ENCODE results near the gene GRM4.

The GRM4 gene

DNA sequence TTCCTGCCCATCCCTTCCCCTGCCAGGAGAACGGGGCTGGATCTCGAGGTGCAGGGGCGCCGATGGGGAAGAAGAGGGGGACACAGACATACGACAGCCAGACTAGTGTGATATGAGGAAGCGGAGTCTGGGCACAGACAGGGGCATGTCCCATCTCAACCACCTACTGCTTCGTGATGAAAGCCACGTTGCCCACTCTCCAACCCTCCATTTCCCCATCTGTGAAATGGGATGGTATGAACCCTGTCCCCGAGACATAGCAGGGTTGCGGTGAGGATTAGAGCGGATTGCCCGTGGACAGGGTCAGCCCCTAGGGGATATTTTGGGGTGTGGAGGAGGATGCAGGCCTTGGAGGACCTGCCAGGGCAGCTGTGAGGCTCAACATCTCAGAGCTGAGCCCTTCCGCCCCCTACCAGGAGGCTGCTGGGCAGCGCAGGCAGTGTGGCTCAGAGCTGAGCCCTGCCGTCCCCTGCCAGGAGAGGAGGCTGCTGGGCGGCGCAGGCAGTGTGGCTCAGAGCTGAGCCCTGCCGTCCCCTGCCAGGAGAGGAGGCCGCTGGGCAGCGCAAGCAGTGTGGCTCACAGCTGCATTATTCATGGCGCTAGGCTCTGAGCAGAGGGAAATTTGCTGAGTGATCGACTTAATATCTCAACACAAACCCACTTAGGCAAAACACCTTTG is 71.7 kb downstream of the GRM4 start:
- Histone ChIP-seq H3K9me3 (ENCODE audit: control insufficient read depth, low read length) (no peaks in the 10 kb centered on the region), H3K4me1 (ENCODE audit: control insufficient read depth, insufficient read depth, low read length) (no peaks in the 10 kb centered on the region), H3K36me3 (ENCODE audit: control insufficient read depth, insufficient read depth, low read length, severe bottlenecking) (no peaks in the 10 kb centered on the region), H3K27me3 (replicated peaks; ENCODE audit: control insufficient read depth, insufficient read depth, low read length) (peaks cover 57% of the 10 kb centered on the region), H3K9ac (ENCODE audit: low read length) (no peak overlapping the region), H3K4me3 (ENCODE audit: low read length) (no peak overlapping the region)
- DNase-seq (ENCODE audit: low read depth): no peak

DNA sequence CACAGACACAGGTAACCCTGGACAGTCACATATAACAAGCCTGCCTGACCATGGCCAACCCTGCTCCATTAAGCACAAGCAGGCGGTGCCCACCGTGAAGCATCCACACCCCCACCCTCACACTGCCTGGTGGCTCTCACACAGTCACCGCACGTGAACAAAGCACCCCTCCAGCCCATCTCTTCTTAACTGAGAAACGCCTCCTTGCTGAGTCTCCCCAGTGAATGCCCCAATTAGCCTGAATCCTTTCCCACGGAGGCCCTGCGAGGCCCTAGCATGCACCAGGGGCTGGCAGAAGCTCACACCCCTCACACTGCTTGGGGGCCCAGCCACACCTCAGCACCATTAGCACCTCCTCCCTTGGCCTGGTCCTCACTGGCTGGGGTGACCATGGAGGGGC is 72.3 kb downstream of the GRM4 start:
- DNase-seq (ENCODE audit: low read depth): no peak
- no peak overlapping the region for H3K4me3 ChIP-seq (ENCODE audit: low read length)
- H3K27me3 ChIP-seq (replicated peaks; ENCODE audit: control insufficient read depth, insufficient read depth, low read length): peaks cover 53% of the 10 kb centered on the region

DNA sequence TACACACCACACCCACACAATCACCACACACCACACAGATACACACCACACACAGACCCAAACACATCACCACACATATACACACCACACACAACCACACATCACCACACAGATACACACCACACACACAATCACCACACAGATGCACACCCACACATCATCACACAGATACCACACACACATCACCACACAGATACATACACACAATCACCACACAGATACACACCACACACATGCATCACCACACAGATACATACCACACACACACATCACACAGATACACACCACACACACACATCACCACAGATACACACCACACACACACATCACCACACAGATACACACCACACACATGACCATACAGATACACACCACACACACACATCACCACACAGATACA is 73.2 kb downstream of the GRM4 start:
- Histone ChIP-seq H3K4me1 (ENCODE audit: control insufficient read depth, insufficient read depth, low read length) (no peaks in the 10 kb centered on the region), H3K4me3 (ENCODE audit: low read length) (no peak overlapping the region), H3K9me3 (ENCODE audit: control insufficient read depth, low read length) (no peaks in the 10 kb centered on the region), H3K27me3 (replicated peaks; ENCODE audit: control insufficient read depth, insufficient read depth, low read length) (peaks cover 51% of the 10 kb centered on the region), H3K36me3 (ENCODE audit: control insufficient read depth, insufficient read depth, low read length, severe bottlenecking) (no peaks in the 10 kb centered on the region), H3K9ac (ENCODE audit: low read length) (no peak overlapping the region)
- no peak for DNase-seq (ENCODE audit: low read depth)

More for the DNA sequence above, 72.3 kb downstream of the GRM4 start:
- no peak overlapping the region for H3K9ac ChIP-seq (ENCODE audit: low read length)
- no peaks in the 10 kb centered on the region for H3K9me3 ChIP-seq (ENCODE audit: control insufficient read depth, low read length)
- no peaks in the 10 kb centered on the region for H3K4me1 ChIP-seq (ENCODE audit: control insufficient read depth, insufficient read depth, low read length)
- no peaks in the 10 kb centered on the region for H3K36me3 ChIP-seq (ENCODE audit: control insufficient read depth, insufficient read depth, low read length, severe bottlenecking)

DNA sequence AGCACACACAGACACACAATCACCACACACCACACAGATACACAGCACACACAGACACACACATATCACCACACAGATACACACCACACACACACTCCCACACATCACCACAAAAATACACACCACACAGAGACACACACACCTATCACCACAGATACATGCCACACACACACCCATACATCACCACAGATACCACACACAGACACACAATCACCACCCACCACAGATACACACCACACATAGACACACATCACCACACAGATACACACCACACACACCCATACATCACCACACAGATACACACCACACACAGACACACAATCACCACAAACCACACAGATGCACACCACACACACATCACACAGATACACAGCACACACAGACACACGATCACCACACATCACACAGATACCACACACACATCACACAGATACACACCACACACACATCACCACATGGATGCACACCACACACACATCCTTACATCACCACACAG is 74.0 kb downstream of the GRM4 start:
- H3K27me3 ChIP-seq (replicated peaks; ENCODE audit: control insufficient read depth, insufficient read depth, low read length): peaks cover 45% of the 10 kb centered on the region
- H3K36me3 ChIP-seq (ENCODE audit: control insufficient read depth, insufficient read depth, low read length, severe bottlenecking): no peaks in the 10 kb centered on the region
- no peak for DNase-seq (ENCODE audit: low read depth)
- no peaks in the 10 kb centered on the region for H3K9me3 ChIP-seq (ENCODE audit: control insufficient read depth, low read length)
- H3K4me3 ChIP-seq (ENCODE audit: low read length): no peak overlapping the region
- no peak overlapping the region for H3K9ac ChIP-seq (ENCODE audit: low read length)
- no peaks in the 10 kb centered on the region for H3K4me1 ChIP-seq (ENCODE audit: control insufficient read depth, insufficient read depth, low read length)

DNA sequence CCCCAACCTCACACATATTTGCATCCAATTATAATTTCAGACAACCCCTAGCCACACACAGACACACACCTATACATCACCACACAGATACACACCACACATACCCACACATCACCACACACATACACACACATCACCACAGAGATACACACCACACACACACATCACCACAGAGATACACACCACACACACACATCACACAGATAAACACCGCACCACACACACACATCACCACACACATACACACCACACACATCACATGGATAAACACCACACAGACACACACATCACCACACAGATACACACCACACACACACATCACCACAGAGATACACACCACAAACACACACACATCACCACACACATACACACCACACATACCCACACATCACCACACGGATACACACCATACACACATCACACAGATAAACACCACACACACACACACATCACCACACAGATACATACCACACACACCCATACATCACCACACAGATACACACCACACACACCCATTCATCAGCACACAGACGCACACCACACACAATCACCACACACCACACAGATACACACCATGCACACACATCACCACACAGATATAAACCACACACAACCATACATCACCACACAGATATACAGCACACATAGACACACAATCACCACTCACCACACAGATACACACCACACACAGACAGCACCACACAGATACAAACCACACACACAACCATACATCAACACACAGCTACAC is 74.6 kb downstream of the GRM4 start:
- Histone ChIP-seq H3K9me3 (ENCODE audit: control insufficient read depth, low read length) (no peaks in the 10 kb centered on the region), H3K4me3 (ENCODE audit: low read length) (no peak overlapping the region), H3K4me1 (ENCODE audit: control insufficient read depth, insufficient read depth, low read length) (no peaks in the 10 kb centered on the region), H3K36me3 (ENCODE audit: control insufficient read depth, insufficient read depth, low read length, severe bottlenecking) (no peaks in the 10 kb centered on the region), H3K27me3 (replicated peaks; ENCODE audit: control insufficient read depth, insufficient read depth, low read length) (peaks cover 47% of the 10 kb centered on the region), H3K9ac (ENCODE audit: low read length) (no peak overlapping the region)
- DNase-seq (ENCODE audit: low read depth): no peak

DNA sequence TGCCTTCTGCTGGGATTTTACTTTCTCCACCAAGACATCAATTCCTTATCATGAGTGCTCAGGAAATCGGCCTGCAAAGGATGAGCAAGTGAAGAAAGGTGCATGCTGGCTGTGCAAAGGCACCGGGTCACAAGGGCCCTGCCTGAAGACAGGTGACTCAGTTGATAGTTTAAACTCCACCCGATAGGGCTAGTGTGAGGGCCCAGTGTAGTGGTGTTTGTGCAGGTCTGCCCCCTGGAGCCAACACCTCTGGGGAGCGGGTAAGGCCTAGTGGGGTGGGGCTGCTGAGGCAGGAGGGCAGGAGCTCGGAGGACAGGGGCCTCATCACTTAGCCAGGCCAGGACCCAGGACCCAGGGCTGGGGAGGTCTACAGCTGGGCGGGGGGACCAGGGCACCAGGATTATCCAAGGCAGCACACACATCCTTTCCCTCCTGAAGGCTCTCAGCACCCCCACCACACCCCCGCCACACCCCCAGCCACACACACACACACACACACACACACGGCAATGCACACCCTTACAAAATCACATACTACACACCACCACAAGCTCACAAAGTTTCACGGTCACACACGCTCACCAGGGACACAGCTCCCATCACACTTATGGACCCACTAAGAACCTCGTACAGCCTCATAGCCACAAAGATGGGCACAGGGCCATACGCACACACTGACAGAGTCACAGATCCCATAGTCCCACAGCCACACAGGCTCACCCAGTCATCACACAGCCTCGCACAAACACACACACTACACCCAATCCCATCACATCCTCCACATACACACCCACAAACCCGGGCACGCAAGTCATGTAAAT is 75.4 kb downstream of the GRM4 start:
- H3K27me3 ChIP-seq (replicated peaks; ENCODE audit: control insufficient read depth, insufficient read depth, low read length): peaks cover 50% of the 10 kb centered on the region
- H3K9me3 ChIP-seq (ENCODE audit: control insufficient read depth, low read length): no peaks in the 10 kb centered on the region
- no peaks in the 10 kb centered on the region for H3K36me3 ChIP-seq (ENCODE audit: control insufficient read depth, insufficient read depth, low read length, severe bottlenecking)
- DNase-seq (ENCODE audit: low read depth): no peak
- peaks cover 2% of the 10 kb centered on the region for H3K4me1 ChIP-seq (ENCODE audit: control insufficient read depth, insufficient read depth, low read length)
- no peak overlapping the region for H3K9ac ChIP-seq (ENCODE audit: low read length)
- no peak overlapping the region for H3K4me3 ChIP-seq (ENCODE audit: low read length)

DNA sequence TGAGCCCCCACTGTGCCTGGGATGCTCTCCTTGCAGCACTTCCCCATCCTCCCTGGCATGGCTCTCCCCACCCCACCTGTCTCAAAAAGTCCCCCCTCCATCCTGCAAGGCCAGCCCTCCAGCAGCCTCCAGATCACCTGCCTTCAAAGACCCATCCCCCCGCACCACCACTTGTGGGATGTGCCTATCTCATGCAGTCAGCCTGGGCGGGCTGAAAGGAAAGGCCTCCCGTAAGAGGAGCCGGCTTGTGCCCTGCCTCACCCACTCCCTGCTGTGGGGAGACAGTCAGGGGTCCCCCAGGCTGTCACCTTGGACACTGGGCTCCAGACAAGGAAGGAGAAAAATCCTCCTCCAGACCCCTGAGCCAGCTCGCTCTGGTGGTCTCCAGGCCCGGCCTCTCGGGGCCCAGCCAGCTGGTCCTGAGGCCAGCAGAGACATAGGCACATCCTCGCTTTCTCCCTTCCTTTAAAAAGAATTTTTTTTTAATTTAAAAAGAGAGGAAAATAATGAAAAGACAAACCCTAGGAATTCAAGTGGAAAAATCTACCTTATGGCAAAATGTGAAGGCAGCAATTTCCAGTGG is 77.3 kb downstream of the GRM4 start:
- no peaks in the 10 kb centered on the region for H3K36me3 ChIP-seq (ENCODE audit: control insufficient read depth, insufficient read depth, low read length, severe bottlenecking)
- no peak for DNase-seq (ENCODE audit: low read depth)
- H3K27me3 ChIP-seq (replicated peaks; ENCODE audit: control insufficient read depth, insufficient read depth, low read length): peaks cover 55% of the 10 kb centered on the region
- no peak overlapping the region for H3K4me3 ChIP-seq (ENCODE audit: low read length)
- no peaks in the 10 kb centered on the region for H3K9me3 ChIP-seq (ENCODE audit: control insufficient read depth, low read length)
- no peak overlapping the region for H3K9ac ChIP-seq (ENCODE audit: low read length)
- peaks cover 3% of the 10 kb centered on the region for H3K4me1 ChIP-seq (ENCODE audit: control insufficient read depth, insufficient read depth, low read length)

DNA sequence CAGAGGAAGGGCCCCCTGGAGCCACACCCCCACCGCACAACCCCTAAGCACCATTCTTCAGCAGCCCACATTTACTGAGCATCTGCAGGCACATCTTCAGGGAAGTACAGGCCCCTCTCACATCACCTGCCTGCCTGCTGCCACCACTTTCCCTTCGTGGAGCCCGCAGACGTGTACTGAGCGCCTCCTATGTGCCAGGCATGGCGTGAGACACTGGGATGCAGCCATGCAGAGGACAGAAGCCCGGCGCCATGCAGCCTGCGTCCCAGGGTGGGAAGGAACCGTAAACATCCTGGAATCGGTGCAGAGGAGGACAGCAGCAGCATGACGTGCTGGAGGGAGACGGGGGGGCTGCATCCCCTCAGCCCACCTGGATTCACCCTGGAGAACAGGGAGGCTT is 78.1 kb downstream of the GRM4 start:
- Histone ChIP-seq H3K9me3 (ENCODE audit: control insufficient read depth, low read length) (no peaks in the 10 kb centered on the region), H3K4me1 (ENCODE audit: control insufficient read depth, insufficient read depth, low read length) (peaks cover 3% of the 10 kb centered on the region), H3K36me3 (ENCODE audit: control insufficient read depth, insufficient read depth, low read length, severe bottlenecking) (no peaks in the 10 kb centered on the region), H3K27me3 (replicated peaks; ENCODE audit: control insufficient read depth, insufficient read depth, low read length) (peaks cover 58% of the 10 kb centered on the region), H3K4me3 (ENCODE audit: low read length) (no peak overlapping the region), H3K9ac (ENCODE audit: low read length) (no peak overlapping the region)
- DNase-seq (ENCODE audit: low read depth): no peak

DNA sequence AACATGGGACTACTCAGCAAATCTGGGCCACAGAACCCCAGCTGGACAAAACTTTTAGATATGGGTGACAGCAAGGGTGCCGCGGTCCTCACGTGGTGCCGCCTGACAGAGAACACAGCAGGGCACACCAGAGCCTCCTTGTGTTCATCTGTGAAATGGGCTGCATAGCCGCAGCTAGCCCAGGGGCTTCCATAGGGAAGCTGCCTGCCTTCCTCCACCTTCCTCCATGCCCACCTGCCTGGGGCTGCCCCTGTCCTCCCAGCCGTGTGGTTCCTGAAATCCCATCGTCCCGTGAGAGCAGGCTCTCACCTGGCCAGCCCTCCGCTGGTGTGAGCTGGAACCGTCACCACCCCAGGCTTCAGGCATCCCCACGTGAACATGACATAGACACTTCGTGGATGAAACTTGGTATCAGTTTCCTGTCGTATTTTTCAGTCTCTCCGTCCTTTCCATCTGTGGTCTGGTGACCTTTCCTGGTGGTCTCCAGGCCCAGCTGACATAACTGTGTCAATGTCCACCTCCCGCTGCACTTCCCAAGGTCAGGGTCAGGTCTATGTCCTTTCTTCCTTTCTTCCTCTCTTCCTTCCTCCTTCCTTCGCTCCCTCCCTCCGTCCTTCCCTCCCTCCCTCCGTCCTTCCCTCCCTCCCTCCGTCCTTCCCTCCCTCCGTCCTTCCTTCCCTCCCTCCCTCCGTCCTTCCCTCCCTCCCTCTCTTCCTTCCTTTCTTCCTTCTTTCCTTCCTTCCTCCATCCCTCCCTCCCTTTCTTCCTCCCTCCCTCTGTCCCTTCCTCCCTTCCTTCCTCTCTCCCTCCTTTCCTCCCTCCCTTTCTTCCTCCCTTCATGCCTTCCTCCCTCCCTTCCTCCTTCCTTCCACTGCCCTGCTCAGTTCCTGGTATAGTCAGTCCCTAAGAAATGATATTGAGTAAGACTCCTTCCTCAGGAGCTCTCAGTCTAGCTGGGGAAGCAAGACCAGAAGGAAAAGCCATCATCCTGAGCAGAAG is 78.8 kb downstream of the GRM4 start:
- H3K9me3 ChIP-seq (ENCODE audit: control insufficient read depth, low read length): no peaks in the 10 kb centered on the region
- no peak overlapping the region for H3K4me3 ChIP-seq (ENCODE audit: low read length)
- H3K9ac ChIP-seq (ENCODE audit: low read length): no peak overlapping the region
- DNase-seq (ENCODE audit: low read depth): no peak
- peaks cover 66% of the 10 kb centered on the region for H3K27me3 ChIP-seq (replicated peaks; ENCODE audit: control insufficient read depth, insufficient read depth, low read length)
- peaks cover 3% of the 10 kb centered on the region for H3K4me1 ChIP-seq (ENCODE audit: control insufficient read depth, insufficient read depth, low read length)
- no peaks in the 10 kb centered on the region for H3K36me3 ChIP-seq (ENCODE audit: control insufficient read depth, insufficient read depth, low read length, severe bottlenecking)

DNA sequence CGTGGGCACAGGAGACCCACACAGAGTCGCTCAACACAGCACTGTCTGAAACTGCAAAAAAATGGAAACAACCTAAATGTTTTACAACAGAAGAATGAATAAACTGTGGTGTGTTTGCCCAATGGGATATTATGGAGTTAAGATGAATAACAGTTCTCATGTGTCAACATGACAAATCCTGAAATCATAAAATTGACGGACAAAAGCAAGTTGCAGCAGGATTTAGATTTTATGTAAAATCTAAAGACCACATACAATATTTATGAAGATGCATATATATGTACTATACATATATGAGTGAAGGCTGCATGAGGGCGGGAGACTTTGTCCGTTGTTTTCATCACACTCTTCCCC is 79.7 kb downstream of the GRM4 start:
- H3K9ac ChIP-seq (ENCODE audit: low read length): no peak overlapping the region
- H3K9me3 ChIP-seq (ENCODE audit: control insufficient read depth, low read length): no peaks in the 10 kb centered on the region
- peaks cover 72% of the 10 kb centered on the region for H3K27me3 ChIP-seq (replicated peaks; ENCODE audit: control insufficient read depth, insufficient read depth, low read length)
- no peaks in the 10 kb centered on the region for H3K36me3 ChIP-seq (ENCODE audit: control insufficient read depth, insufficient read depth, low read length, severe bottlenecking)
- H3K4me3 ChIP-seq (ENCODE audit: low read length): no peak overlapping the region
- no peak for DNase-seq (ENCODE audit: low read depth)
- H3K4me1 ChIP-seq (ENCODE audit: control insufficient read depth, insufficient read depth, low read length): peaks cover 3% of the 10 kb centered on the region

Data from adipocyte (in vitro differentiated cells).